GM12878 (cell line): ENCODE data around the gene TTLL11. TPM values are rescaled to one million over a fixed set of nuclear protein-coding genes. Genes with fewer than 3 reads are reported as not detected.

ENCODE experiments used
- ATAC-seq: fragments of 200-7000 bp; cut with Tn5 transposase; 3 replicates; pipeline ENCODE4 v1.9.1; 2020; ENCODE audit warnings: mild to moderate bottlenecking, moderate library complexity
- BruUV-seq: library from RNA; stranded (reverse); fragments of 400-500 nt; replicated peaks from 2 replicates; lab custom pipeline; 2021; lab: Mats Ljungman, UMichigan
- CTCF ChIA-PET: fragments of 300-600 bp; sonication (Branson Sonifier 250); formaldehyde crosslinking; extraction: SDS; loops from one replicate; lab custom pipeline; 2021; ENCODE audit warnings: inconsistent platforms; lab: Yijun Ruan, JAX
- POLR2A ChIA-PET: fragments of 350-600 bp; formaldehyde crosslinking; extraction: SDS; loops from one replicate; lab custom pipeline; 2021; ENCODE audit warnings: inconsistent platforms; lab: Charles Lee
- RAD21 ChIA-PET: fragments of 300-600 bp; sonication (Branson Sonifier 250); formaldehyde crosslinking; loops from one replicate; lab custom pipeline; 2023; ENCODE audit warnings: antibody characterized with exemption; ENCODE audit not compliant: unreplicated experiment; lab: Charles Lee
- SMC1A ChIA-PET: fragments of 300-600 bp; sonication (Branson Sonifier 250); formaldehyde crosslinking; loops from one replicate; lab custom pipeline; 2023; ENCODE audit not compliant: unreplicated experiment, uncharacterized antibody; lab: Charles Lee
- DNase-seq: peaks from one replicate; pipeline ENCODE4 v3.0.0-alpha.2; 2011; ENCODE audit warnings: low read depth, low spot score
- FAIRE-seq: peaks from 3 replicates; lab custom pipeline; 2011; peaks lifted over from hg19 to GRCh38; lab: Jason Lieb, UNC
- H2AFZ ChIP-seq: 2 replicates; pipeline ENCODE4 v1.6.0; 2011; ENCODE audit warnings: low read depth, low read length, control low read depth; ENCODE audit not compliant: control insufficient read depth
- H3K27ac ChIP-seq: 2 replicates; pipeline ENCODE4 v1.5.1; 2011; ENCODE audit warnings: control low read depth; ENCODE audit not compliant: control insufficient read depth, insufficient read depth
- H3K27me3 ChIP-seq, 2 experiments: replicated peaks in 1 of 2; 2 replicates each; pipeline versions ENCODE4 v1.6.0 to v1.6.1; 2011; ENCODE audit warnings: low read length in 1 of 2; ENCODE audit not compliant: control insufficient read depth in 2 of 2, insufficient read depth in 2 of 2
- H3K36me3 ChIP-seq, 2 experiments: 2 replicates each; pipeline ENCODE4 v1.5.1; 2011; ENCODE audit warnings: low read length in 1 of 2; ENCODE audit not compliant: control insufficient read depth in 2 of 2, insufficient read depth in 2 of 2
- H3K4me1 ChIP-seq: 2 replicates; pipeline ENCODE4 v1.6.1; 2011; ENCODE audit warnings: mild to moderate bottlenecking, low read length, moderate library complexity, mixed read lengths; ENCODE audit not compliant: control insufficient read depth, insufficient read depth
- H3K4me2 ChIP-seq: 2 replicates; pipeline ENCODE4 v1.6.0; 2011; ENCODE audit warnings: control low read depth; ENCODE audit not compliant: control insufficient read depth, insufficient read depth
- H3K4me3 ChIP-seq: fragments of 200-600 bp; sonication (generic); 2 replicates; pipeline ENCODE4 v1.5.1; 2016
- H3K79me2 ChIP-seq: 2 replicates; pipeline ENCODE4 v1.6.0; 2011; ENCODE audit warnings: low read length; ENCODE audit not compliant: control insufficient read depth, insufficient read depth
- H3K9ac ChIP-seq: 2 replicates; pipeline ENCODE4 v1.8.0; 2011; ENCODE audit warnings: low read length, control low read depth, mixed read lengths; ENCODE audit not compliant: control insufficient read depth, insufficient read depth
- H3K9me3 ChIP-seq: replicated peaks from 3 replicates; pipeline ENCODE4 v1.5.1; 2011; ENCODE audit warnings: mild to moderate bottlenecking, low read length; ENCODE audit not compliant: control insufficient read depth, insufficient read depth
- H4K20me1 ChIP-seq: 2 replicates; pipeline ENCODE4 v1.6.0; 2011; ENCODE audit not compliant: control insufficient read depth, insufficient read depth
- ATF2 ChIP-seq: IDR thresholded peaks from 2 replicates; pipeline ENCODE4 v1.6.1; 2012; ENCODE audit warnings: low read length, inconsistent platforms
- ATF3 ChIP-seq: IDR thresholded peaks from 2 replicates; pipeline ENCODE4 v1.6.1; 2011; ENCODE audit warnings: low read depth, mild to moderate bottlenecking, low read length, moderate library complexity, borderline replicate concordance; ENCODE audit errors: extremely low read depth
- IKZF2 ChIP-seq, 2 experiments: fragments of 450-650 bp; IDR thresholded peaks; 2 replicates each; pipeline ENCODE4 v1.6.1; 2017; ENCODE audit warnings: mild to moderate bottlenecking in 2 of 2, moderate library complexity in 2 of 2
- NR2F1 ChIP-seq: fragments of 450-650 bp; conservative IDR thresholded peaks from 2 replicates; pipeline ENCODE4 v1.6.1; 2017; ENCODE audit warnings: mild to moderate bottlenecking
- PML ChIP-seq: IDR thresholded peaks from 2 replicates; pipeline ENCODE4 v1.6.1; 2012; ENCODE audit warnings: low read length, inconsistent platforms
- POLR2A ChIP-seq: IDR thresholded peaks from 2 replicates; pipeline ENCODE4 v1.6.1; 2011; ENCODE audit warnings: low read depth, mild to moderate bottlenecking, low read length
- POLR2AphosphoS5 ChIP-seq: IDR thresholded peaks from 2 replicates; pipeline ENCODE4 v1.6.1; 2011; ENCODE audit warnings: mild to moderate bottlenecking, low read length, inconsistent platforms
- RCOR1 ChIP-seq: conservative IDR thresholded peaks from 2 replicates; pipeline ENCODE4 v1.6.1; 2012; ENCODE audit warnings: low read depth, low read length, improper control_type of control experiment
- SMAD1 ChIP-seq: fragments of 450-650 bp; IDR thresholded peaks from 2 replicates; pipeline ENCODE4 v1.6.1; 2018; ENCODE audit warnings: mild to moderate bottlenecking, low read depth; ENCODE audit not compliant: partially characterized antibody
- TAF1 ChIP-seq: IDR thresholded peaks from 2 replicates; pipeline ENCODE4 v1.6.1; 2011; ENCODE audit warnings: mild to moderate bottlenecking, low read depth, low read length, borderline replicate concordance
- ZNF622 ChIP-seq: fragments of 450-650 bp; IDR thresholded peaks from 2 replicates; pipeline ENCODE4 v1.6.1; 2017; ENCODE audit warnings: mild to moderate bottlenecking, inconsistent platforms
- WGBS: methylation state at CpG from one replicate; pipeline ENCODE4 v1.1.6; 2016; ENCODE audit warnings: low lambda C conversion rate; ENCODE audit not compliant: insufficient replicate concordance, insufficient coverage; ENCODE audit errors: missing lambda C conversion rate; 5-methylcytosine and 5-hydroxymethylcytosine counted together
- in situ Hi-C: fragments of 300-500 bp; cut with MboI; formaldehyde crosslinking; loops from 9 replicates; pipeline ENCODE4 v1.14.3; 2018; ENCODE audit warnings: mixed read lengths
- intact Hi-C: fragments of 100-400 bp; cut with micrococcal nuclease; formaldehyde crosslinking; loops from one replicate; pipeline ENCODE4 v1.14.2; 2022; ENCODE audit not compliant: unreplicated experiment
- polyA plus RNA-seq, 11 experiments: library from polyadenylated mRNA; depleted of rRNA in 4 of 11; unstranded in 6 of 11; stranded (reverse) in 5 of 11; fragments of >200 nt; fragmentation: Nextera tagmentation in 4 of 11; fragmentation: Illumina TruSeq in 1 of 11; extraction: Ambion mirVana in 4 of 11; extraction: Trizol in 1 of 11; gene quantifications; 1 replicate in 1 of 11; 2 replicates in 10 of 11; pipeline versions ENCODE4 v1.2.1 to v1.2.3, GENCODE V29; 2011 to 2016; ENCODE audit warnings: inconsistent platforms in 2 of 11, missing spikeins in 2 of 11, low read depth in 1 of 11
- total RNA-seq, 4 experiments: library from RNA; depleted of rRNA in 3 of 4; stranded (reverse); fragments of >200 nt in 3 of 4; fragmentation: Illumina TruSeq in 1 of 4; extraction: Trizol in 1 of 4; gene quantifications; 2 replicates each; pipeline versions ENCODE4 v1.2.1 to v1.2.3, GENCODE V29; 2013 to 2021

Gene TTLL11
- total and polyA plus RNA-seq, 10 of the 15 experiments (the other 5 are each of a cell fraction or from before 2014, with no cell fraction given) = 1.2 to 3.7 (median 2.9) TPM

- TF ChIP-seq ATF2 (no peak), NR2F1 (no peak), POLR2A (no peak), ZNF622 (no peak), SMAD1 (no peak), TAF1 (no peak)
Observed at GRCh38 chr9:122140368-122141193, 47.5 kb upstream of the TTLL11 start (continued).

GRCh38 chr9:122138560-122139268, 45.6 kb upstream of the TTLL11 start:
- Histone ChIP-seq H3K4me1 (no peaks in the 10 kb centered on the region), H3K4me3 (no peak overlapping the region), H3K4me2 (no peak overlapping the region), H3K27ac (no peak overlapping the region), H3K27me3 (no peaks in the 10 kb centered on the region), H3K9ac (no peak overlapping the region), H2AFZ (no peak overlapping the region), H3K9me3 (no peaks in the 10 kb centered on the region), H4K20me1 (no peaks in the 10 kb centered on the region), H3K36me3 (peaks cover 0 to 5% of the 10 kb centered on the region in 2 experiments; a peak in 3 of 4 replicates), H3K79me2 (no peaks in the 10 kb centered on the region)
- BruUV-seq = no TSS peak
- TF ChIP-seq IKZF2 (IDR thresholded peaks at IDR 0.05) (no peak), ATF3 (no peak), RCOR1 (no peak), PML (no peak), POLR2AphosphoS5 (no peak)
- 67% methylated on average over 10 of the region's 10 CpGs for WGBS
- intact Hi-C loops (no loop called here), in situ Hi-C loops (no loop called here)
- FAIRE-seq (no peak), DNase-seq (no peak), ATAC-seq (no peak)
- ChIA-PET POLR2A (no interaction called here), SMC1A (no interaction called here), RAD21 (no interaction called here), CTCF (interaction anchor here (1.2 to 1.6 kb wide), 3 partner anchors 39 to 41 kb away, joined by 3 to 6 read pairs (median 5); no protein-coding TSS in a partner anchor)
